Breast epithelium (tissue), 3 donors: ENCODE results near the gene GRAPL.
"Not testable (repeated sequence)": the region's sequence is repeated elsewhere in the genome, so short reads cannot be mapped to it uniquely, and the experiment has no call there.

Source experiments
- POLR2A ChIP-seq: fragments of 450-650 bp; IDR thresholded peaks from one replicate; pipeline ENCODE4 v1.6.1; 2016; ENCODE audit warnings: antibody characterized with exemption, mild to moderate bottlenecking, moderate library complexity
- TF ChIP-seq, protein P1 (sequence below), 3 donors: fragments of 450-650 bp; IDR thresholded peaks; one replicate each; pipeline ENCODE4 v1.5.1; 2016 to 2017; ENCODE audit warnings: antibody characterized with exemption in 3 of 3, mild to moderate bottlenecking in 3 of 3, moderate library complexity in 3 of 3

DNA sequence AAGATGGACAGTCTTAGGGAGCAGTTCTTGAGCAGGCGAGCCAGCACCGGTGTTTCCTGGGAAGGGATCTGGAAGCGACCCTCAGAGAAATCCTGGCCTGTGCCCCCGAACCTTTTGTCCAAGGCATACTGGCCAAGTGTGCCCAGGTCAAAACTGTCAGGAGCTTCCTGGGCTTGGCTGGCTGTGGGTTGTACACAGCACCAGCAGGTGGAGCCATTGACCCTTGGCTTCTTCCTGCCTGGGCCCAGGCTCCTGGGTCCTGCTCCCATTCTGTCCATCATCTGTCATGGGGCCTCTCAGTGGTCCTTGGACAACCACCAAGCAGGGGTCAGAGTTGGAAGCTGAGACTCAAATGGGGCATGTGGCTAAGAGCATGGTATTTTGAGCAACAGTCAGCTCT is 15.0 kb downstream of the GRAPL start:
- not testable (repeated sequence) for TF ChIP-seq POLR2A
- TF ChIP-seq, protein P1, sequence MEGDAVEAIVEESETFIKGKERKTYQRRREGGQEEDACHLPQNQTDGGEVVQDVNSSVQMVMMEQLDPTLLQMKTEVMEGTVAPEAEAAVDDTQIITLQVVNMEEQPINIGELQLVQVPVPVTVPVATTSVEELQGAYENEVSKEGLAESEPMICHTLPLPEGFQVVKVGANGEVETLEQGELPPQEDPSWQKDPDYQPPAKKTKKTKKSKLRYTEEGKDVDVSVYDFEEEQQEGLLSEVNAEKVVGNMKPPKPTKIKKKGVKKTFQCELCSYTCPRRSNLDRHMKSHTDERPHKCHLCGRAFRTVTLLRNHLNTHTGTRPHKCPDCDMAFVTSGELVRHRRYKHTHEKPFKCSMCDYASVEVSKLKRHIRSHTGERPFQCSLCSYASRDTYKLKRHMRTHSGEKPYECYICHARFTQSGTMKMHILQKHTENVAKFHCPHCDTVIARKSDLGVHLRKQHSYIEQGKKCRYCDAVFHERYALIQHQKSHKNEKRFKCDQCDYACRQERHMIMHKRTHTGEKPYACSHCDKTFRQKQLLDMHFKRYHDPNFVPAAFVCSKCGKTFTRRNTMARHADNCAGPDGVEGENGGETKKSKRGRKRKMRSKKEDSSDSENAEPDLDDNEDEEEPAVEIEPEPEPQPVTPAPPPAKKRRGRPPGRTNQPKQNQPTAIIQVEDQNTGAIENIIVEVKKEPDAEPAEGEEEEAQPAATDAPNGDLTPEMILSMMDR (IDR thresholded peaks at IDR 0.05), result not testable (repeated sequence)
